EH (cell line): ENCODE results near the gene HAP1.
"Not testable (repeated sequence)": the region's sequence is repeated elsewhere in the genome, so short reads cannot be mapped to it uniquely, and the experiment has no call there.

Experiments
- DNase-seq: peaks from one replicate; pipeline ENCODE4 v3.0.0-alpha.2; 2015; ENCODE audit warnings: low read depth

HAP1 gene

GRCh38 chr17:41724476-41725050 is 9.9 kb downstream of the HAP1 start:
- no peak for DNase-seq

DNA sequence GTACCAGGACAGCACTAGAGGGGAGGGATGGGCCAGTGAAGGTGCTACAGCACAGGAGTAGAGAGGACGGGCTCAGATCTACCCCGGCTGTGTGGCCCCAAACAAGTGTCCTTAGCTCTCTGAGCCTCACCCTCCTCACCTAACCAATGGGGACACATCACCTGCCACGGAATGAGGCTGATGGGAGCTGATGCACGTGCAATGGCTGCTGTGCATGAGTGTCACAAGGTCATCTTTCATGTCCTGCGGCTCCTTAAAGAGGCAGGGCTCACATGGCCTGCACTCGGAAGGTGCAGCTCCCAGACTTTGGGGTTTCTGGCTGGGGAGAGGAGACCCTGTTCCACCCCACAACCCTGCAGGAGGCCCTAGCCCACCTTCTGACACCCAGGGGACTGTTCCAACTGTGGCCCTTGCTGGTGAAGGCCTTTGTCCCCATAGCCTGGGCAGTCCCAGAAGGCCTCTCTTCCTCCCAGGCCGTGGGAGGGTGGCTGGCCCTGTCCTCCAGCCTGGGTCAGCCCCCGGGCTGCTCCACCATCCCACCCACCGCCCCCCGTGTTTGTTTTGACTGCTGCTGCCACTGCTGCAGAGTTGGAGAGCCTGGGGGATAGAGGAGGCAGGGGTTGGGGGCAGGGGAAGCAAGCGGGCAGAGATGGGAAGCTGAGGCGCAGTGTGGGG is 10.5 kb downstream of the HAP1 start:
- DNase-seq = no peak

DNA sequence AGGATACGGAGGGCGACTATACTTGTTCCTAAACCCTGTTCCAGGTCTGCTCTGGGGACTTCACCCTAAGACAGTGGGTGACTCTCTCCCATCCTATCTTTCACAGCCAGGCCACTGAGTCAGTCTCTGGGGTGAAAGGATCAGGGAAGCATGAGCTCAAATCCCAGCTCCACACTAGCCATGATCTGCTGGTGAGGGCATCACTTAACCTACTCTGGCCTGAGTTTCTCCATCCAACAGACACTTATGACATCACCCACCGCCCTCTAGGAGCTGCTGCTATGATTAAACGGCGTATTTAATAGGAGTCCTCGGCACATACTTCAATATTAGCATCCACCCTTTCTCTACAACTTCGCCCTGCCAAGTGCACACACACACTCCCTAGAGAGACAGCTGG is 12.2 kb downstream of the HAP1 start:
- no peak for DNase-seq

DNA sequence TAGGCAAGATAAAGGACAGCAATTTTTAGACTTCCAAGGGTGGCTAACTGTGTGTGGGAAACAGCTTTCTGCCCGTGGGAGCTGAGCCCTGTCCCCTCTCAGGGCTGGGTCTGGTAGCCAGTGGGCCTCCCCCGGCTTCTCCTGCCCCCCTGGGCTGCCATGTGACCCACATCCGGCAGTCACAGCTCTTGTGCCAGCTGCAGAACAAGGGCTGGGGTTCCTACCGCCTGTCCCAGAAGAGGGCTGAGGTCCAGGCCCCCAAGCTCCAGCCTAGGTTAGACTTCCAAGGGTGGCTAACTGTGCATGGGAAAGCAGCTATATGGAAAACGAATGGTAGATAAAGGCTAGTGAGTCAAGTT is 16.2 kb downstream of the HAP1 start:
- DNase-seq = no peak

GRCh38 chr17:41717408-41718286 is 16.8 kb downstream of the HAP1 start:
- peak; percentile 62 for DNase-seq

DNA sequence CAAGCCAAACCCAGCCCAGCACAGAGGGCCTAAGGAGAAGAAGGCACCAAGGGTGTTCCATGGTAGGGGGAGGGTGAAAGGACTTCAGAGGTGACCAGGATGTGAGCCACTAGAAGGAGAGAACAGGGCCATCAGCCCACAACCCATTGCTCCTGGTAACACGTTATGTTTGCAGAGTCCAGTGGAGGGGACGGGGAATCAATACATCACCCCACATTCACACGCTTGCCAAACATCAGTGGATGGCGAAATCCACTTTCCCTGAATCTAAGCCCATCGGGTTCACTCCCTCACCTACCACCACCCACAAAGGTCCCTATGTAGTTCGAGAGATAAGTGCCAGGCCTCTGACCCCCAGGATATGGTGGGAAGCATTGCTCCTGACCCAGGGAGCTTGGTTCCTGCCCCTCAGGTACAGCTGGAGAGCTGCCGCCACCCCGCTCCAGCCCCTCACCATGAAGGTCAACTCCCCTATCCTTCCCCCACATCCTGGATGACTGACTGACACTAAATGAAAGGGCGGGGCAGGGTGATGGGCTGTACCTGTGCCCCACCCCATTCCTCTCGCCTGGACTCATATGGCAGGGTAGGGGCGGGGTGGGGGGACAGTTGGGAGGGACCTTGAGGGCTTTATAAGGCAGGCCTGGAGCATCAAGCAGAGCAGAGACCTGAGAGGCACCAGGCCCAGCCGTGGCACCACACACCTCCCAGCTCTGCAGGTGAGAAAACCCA is 22.6 kb downstream of the HAP1 start, which contains the start of gene GAST:
Gene GAST (plus strand): TSS at position 663 of the 732 bp plus-strand sequence. CDS start 3,106 bp downstream, outside the sequence.
- DNase-seq = no peak

- peak; percentile 77 for DNase-seq
These were observed 23.9 kb downstream of the HAP1 start for GRCh38 chr17:41710472-41711090.

- DNase-seq = no peak
These were observed 26.4 kb downstream of the HAP1 start for GRCh38 chr17:41707803-41708669.

DNA sequence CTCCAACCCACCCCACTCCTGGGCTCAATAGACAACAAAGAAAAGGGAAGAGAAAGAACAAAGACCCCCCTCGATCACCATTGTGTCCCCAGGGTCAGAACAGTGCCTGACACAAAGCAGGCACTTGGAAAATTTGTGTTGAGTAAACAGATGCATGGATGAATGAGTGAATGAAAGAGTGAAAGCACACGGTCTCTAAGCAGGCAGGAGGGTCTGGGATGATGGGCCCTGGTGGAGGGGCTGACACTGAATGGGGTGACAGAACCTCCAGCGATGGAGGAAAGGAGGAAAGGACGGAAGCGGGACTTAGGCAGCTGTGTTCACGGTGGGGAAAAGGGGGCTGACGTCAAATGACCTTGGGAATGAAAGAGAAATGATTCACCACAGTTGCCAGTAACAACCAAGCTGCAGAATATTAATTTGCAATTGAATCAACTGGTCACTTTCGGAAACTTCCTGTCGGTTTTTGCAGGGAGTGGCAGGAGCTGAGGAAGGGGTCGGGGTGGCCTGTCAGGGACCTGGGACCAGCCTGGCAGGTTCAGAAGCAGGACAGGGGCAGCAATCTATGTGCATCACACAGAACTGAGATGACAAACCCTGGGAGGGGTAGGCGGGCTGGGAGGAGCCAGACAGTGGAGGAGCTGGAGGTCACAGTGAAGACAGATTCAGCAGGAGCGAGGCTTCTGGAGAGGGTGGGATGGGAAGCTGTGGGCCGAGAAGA is 29.0 kb downstream of the HAP1 start:
- peak; percentile 22 for DNase-seq

DNA sequence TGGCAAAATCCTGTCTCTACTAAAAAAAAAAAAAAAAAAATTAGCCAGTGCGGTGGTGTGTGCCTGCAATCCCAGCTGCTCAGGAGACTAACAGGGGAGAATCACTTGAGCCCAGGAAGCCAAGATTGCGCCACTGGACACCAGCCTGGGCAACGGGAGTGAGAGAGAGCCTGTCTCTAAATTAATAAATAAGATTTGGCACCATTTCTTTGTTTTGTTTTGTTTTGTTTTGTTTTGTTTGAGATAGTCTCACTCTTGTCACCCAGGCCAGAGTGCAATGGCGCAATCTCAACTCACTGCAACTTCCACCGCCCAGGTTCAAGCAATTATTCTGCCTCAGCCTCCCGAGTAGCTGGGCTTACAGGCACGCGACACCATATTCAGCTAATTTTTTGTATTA is 31.7 kb downstream of the HAP1 start:
- no peak for DNase-seq

- not testable (repeated sequence) for DNase-seq
These were observed 33.6 kb downstream of the HAP1 start for GRCh38 chr17:41700843-41701242.

DNA sequence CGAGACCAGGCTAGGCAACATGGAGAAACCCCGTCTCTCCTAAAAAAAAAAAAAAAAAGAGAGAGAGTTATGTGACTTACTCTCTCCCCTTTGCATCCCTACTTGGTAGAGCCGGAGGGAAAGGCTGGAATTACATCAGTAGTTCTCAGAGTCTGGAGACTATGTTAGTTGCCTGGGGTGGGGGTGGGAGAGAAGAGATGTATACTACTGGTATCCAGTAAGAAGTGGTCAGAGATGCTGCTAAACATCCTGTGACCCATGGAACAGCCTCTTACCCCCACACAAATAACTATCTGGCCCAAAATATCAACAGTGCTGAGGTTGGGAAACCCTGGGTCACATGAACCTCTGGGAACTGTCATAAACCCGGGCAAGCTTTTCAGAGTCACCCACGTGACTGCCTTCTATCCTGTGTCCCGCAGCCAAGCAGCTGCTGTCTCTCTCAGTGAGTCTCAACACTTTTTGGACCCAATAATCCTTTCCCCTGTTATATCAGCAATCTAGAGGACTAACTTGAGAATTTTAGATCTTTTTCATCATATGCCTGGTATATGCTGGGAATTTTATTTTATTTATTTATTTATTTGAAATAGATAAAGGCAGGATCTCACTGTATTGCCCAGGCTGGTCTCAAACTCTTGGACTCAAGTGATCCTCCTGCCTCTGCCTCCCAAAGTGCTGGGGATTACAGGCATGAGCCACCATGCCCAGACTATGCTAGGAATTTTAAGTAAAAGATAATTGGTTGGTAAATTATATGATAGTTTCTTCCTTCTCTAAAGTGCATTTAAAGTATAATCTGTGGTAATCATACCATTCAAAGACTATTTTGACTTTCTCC is 37.1 kb downstream of the HAP1 start:
- peak; percentile 66 for DNase-seq

DNA sequence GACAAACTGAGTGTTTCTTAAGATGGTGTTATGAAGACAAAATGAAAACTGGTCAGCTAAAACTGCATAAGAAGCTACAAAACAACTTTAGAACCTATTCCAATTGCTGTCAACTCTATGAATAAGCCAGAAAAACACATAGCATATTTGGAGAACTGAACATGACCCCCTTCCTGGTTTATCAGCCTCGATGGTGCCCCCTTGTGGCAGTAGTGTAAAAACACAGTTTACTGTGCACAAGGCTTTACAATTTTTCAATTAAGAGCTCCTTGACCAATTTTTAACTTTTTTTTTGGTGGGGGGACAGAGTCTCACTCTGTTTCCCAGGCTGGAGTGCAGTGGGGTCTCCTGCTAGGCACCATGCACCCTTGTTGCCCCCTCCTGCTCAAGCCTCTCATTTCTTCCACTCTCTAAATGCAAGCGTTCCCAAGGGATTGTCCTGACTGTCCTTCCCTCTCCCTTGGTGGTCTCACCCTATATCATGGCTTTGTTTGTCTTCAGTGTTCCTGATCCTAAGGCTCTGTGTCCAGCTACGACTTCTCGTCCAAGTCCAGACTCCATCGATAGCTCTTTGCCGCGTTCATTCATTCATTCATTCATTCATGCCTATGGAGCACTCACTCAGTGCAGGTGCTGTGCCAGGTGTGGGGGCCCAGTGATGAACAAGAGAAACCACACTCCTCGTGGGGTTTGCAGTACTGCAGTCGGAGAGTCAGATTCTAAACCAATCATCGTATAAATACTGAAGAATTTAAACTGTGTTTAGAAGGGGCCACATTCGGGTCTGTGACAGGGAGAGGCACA is 38.3 kb downstream of the HAP1 start:
- peak; percentile 83 for DNase-seq

DNA sequence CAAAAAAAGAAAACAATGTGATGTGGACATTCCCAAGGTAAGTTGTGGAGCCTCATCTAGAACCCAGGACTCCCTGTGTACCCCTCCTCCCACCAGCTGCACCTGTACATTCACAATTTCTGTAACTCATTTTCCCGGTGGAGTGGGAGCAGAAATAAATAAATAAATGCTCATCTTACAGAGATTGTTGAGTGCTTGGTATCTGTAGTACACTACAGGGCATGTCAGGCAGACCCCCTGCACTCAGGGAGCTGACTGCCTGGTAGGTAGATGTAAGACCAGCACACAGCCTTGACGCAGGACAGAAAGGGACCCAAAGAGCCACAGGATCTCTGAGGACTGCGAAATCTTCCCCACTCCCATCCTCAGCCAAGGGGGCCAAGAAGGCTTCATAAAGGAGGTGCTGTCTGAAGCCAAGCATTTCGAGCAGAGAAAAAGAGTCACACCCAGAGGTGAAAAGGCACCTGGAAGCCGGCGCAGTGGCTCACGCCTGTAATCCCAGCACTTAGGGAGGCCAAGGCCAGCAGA is 39.2 kb downstream of the HAP1 start:
- DNase-seq = peak; percentile 22

GRCh38 chr17:41692722-41693521 is 41.5 kb downstream of the HAP1 start:
- peak; percentile 21 for DNase-seq

- DNase-seq = no peak
These were observed 43.2 kb downstream of the HAP1 start for GRCh38 chr17:41691031-41691777.

DNA sequence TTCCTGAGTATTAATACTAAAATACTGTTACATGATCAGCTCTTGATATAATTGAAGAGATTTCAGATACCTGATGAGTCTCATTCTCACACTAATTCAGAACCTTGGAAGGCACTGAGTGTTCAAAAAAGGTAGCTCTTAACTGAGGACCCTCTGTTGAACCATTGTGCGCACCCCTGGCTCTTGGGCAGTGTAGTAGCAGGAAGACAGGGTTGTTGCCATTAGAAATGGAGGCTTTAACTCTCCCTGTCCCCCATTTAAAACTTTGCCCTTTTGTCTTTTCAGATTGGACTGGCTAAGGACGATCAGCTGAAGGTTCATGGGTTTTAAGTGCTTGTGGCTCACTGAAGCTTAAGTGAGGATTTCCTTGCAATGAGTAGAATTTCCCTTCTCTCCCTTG is 43.9 kb downstream of the HAP1 start:
- no peak for DNase-seq
